GDM1 (cell line): ENCODE results near the gene MMRN2.
"Not testable (repeated sequence)": the region's sequence is repeated elsewhere in the genome, so short reads cannot be mapped to it uniquely, and the experiment has no call there.

Source experiments
- DNase-seq: peaks from one replicate; lab custom pipeline; 2025; lab: John Stamatoyannopoulos, UW

The MMRN2 gene, protein sequence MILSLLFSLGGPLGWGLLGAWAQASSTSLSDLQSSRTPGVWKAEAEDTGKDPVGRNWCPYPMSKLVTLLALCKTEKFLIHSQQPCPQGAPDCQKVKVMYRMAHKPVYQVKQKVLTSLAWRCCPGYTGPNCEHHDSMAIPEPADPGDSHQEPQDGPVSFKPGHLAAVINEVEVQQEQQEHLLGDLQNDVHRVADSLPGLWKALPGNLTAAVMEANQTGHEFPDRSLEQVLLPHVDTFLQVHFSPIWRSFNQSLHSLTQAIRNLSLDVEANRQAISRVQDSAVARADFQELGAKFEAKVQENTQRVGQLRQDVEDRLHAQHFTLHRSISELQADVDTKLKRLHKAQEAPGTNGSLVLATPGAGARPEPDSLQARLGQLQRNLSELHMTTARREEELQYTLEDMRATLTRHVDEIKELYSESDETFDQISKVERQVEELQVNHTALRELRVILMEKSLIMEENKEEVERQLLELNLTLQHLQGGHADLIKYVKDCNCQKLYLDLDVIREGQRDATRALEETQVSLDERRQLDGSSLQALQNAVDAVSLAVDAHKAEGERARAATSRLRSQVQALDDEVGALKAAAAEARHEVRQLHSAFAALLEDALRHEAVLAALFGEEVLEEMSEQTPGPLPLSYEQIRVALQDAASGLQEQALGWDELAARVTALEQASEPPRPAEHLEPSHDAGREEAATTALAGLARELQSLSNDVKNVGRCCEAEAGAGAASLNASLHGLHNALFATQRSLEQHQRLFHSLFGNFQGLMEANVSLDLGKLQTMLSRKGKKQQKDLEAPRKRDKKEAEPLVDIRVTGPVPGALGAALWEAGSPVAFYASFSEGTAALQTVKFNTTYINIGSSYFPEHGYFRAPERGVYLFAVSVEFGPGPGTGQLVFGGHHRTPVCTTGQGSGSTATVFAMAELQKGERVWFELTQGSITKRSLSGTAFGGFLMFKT

GRCh38 chr10:86957471-86958115 lies at the start of gene MMRN2:
TSS of gene MMRN2 (minus strand) at chr10:86957615. CDS start at chr10:86957541, 74 bp downstream.
- no peak for DNase-seq

- DNase-seq: not testable (repeated sequence)
These were observed 49.7 kb upstream of the MMRN2 start for GRCh38 chr10:87007124-87007523.

- no peak for DNase-seq
These were observed 43.1 kb upstream of the MMRN2 start for GRCh38 chr10:87000491-87000890.

GRCh38 chr10:86999802-87000403 lies 42.5 kb upstream of the MMRN2 start:
- DNase-seq: not testable (repeated sequence)

DNA sequence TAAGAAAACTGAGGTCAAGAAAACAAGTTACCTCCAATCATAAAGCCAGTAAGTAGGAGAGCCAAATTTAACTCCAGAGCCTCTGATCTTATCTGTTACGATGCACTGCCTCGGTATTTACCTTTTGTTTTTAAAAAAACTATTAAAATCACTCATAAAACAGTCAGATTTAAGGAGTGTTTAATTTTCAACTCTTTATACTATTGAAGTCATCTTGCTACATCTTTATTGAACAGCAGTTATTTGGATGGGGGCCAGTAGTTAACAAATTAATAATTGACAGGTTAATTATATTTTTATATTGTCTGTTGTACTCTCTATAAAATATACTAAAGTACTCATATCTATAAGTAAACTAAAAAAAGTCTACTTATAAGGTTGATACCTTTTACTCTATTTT lies 35.5 kb upstream of the MMRN2 start:
- DNase-seq: no peak

GRCh38 chr10:86992456-86992855 lies 35.0 kb upstream of the MMRN2 start:
- no peak for DNase-seq

DNA sequence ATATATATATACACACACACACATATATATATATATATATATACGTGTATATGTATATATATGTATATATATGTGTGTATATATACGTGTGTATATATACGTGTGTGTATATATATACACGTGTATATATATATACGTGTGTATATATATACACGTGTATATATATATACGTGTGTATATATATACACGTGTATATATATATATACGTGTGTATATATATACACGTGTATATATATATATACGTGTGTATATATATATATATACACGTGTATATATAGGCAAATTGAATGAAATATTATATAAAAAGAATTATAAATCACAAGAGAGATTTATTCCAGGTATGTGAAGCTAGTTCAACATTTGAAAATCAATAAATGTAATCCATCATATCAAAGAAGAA lies 33.9 kb upstream of the MMRN2 start:
- DNase-seq: not testable (repeated sequence)

GRCh38 chr10:86988520-86988919 lies 31.1 kb upstream of the MMRN2 start:
- no peak for DNase-seq

GRCh38 chr10:86984498-86984897 lies 27.1 kb upstream of the MMRN2 start:
- not testable (repeated sequence) for DNase-seq

- DNase-seq: no peak
These were observed 24.3 kb upstream of the MMRN2 start for GRCh38 chr10:86981716-86982115.

DNA sequence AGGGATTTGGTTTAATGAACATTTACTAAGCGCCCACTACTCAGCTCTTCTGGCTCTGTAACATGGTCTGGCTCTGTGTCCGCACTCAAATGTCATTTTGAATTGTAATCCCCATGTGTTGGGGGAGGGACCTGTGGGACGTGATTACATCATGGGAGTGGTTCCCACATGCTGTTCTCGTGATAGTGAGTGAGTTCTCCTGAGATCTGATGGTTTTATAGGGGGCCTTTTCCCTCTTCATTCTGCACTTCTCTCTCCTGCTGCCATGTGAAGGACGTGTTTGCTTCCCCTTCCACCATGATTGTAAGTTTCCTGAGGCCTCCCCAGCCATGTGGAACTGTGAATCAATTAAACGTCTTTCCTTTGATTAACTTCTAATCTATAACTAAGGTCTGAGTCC lies 23.6 kb upstream of the MMRN2 start:
- DNase-seq: not testable (repeated sequence)

DNA sequence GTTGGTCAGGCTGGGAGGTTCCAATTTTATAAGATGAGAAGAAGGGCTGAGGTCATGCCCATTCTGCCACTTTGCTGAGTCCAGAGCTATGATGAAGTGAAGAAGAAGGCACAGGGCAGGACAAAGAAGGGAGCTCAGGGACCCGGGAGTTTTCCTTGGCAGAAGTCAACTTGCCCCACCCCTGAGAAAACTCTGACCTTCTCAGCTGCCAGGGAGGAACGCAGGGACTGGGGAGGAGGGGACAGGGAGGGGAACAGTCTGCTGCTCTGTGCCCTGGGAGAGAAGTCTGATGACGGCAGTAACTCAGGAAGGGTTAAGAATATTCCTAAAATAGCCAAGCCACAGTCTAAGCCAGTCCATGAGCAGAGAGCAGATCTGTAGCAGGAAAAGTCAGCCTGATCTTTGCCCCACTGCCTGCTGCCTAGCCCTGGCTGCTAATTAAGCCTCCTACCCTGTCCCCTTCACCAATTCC lies 22.6 kb upstream of the MMRN2 start:
- DNase-seq: no peak

- no peak for DNase-seq
These were observed 21.9 kb upstream of the MMRN2 start for GRCh38 chr10:86979296-86979818.

- DNase-seq: not testable (repeated sequence)
These were observed 21.0 kb upstream of the MMRN2 start for GRCh38 chr10:86978457-86978856.

DNA sequence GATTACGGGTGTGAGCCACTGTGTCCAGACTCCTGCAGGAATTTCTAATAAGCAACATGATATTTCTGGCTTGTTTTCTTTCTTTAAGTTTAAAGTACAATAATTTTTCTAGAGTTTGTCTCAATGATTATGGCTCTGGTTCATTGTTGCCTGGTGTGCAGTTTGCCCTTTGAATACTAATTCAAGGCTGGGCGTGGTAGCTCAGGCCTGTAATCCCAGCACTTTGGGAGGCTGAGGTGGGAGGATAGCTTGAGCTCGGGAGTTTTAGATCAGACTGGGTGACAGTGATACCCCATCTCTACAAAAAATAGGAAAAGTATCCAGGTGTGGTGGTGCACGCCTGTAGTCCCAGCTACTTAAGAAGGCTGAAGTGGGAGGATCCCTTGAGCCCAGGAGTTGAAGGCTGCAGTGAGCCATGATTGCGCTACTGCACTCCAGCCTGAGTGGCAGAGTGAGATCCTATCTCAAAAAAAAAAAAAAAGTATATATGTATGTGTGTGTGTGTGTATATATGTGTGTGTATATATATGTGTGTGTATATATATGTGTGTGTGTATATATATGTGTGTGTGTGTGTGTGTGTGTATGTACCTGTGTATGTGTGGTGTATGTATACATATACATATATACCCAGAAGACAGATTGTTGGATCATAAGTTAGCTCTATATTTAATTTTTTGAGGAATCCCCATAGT lies 19.1 kb upstream of the MMRN2 start:
- no peak for DNase-seq

GRCh38 chr10:86974484-86974883 lies 17.1 kb upstream of the MMRN2 start:
- DNase-seq: no peak

- no peak for DNase-seq
These were observed 15.4 kb upstream of the MMRN2 start for GRCh38 chr10:86972613-86973380.

DNA sequence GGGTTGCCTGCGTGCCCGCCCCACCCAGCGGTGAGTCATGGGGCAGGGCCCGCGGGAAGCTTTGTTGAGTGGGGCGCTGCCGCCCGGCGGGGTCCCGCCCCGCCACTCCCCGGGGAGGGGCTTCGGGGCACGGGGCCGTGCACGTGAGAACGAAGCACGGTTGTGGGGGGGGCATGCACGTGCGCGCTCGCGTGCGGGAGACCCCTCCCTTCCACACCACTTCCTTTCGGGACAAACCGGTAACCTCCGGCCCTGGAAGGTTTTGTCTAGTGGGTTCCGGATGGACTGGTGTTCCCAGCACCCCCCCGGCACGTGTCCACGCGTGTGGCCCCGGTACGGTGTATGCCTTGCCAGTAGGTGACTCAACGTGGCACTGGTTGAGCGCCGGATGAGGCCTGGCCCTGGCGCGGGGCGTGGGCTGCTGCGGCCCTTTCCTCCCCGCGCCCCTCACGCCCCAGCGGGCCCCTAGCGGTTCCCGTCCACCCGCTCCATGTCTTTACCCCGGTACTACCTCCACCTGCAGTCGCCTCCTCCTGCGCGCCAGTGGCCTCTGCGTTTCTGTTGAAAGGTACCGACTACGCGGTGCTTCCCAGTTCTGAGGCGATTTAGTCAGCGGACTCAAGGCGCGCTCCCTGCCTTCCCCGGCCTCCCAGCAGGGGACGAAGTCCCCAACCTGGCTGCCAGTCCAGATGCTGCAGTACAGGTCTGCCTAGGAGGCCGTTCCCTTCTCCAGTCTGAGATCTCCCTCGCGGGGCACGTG lies 14.0 kb upstream of the MMRN2 start:
- DNase-seq: no peak

DNA sequence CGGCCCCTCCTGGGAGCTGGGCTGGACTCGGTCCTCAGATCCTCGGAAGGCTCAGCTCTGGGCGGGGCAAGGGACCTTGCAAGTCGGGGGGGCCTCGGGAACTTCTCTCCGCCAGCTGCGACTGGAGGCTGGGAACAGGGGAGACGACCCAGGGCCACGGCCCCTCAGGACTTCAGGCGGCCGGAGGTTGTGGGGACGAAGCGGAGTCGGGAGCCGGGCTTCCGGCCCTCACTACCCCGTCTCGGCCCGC lies 13.5 kb upstream of the MMRN2 start:
- no peak for DNase-seq
